ENCODE data around the gene SOWAHA. TPM values are rescaled to one million over a fixed set of nuclear protein-coding genes. Genes with fewer than 3 reads are reported as not detected.

SOWAHA gene
- total RNA-seq, 2 donors from 2014 or later = not detected

GRCh38 chr5:132829742-132830435, 16.8 kb downstream of the SOWAHA start:
- H3K27me3 Mint-ChIP-seq = peaks cover 13 to 21% of the 10 kb centered on the region in 2 donors
- H3K27ac Mint-ChIP-seq = peak overlapping the region in 1 of 2 donors; percentile 41

DNA sequence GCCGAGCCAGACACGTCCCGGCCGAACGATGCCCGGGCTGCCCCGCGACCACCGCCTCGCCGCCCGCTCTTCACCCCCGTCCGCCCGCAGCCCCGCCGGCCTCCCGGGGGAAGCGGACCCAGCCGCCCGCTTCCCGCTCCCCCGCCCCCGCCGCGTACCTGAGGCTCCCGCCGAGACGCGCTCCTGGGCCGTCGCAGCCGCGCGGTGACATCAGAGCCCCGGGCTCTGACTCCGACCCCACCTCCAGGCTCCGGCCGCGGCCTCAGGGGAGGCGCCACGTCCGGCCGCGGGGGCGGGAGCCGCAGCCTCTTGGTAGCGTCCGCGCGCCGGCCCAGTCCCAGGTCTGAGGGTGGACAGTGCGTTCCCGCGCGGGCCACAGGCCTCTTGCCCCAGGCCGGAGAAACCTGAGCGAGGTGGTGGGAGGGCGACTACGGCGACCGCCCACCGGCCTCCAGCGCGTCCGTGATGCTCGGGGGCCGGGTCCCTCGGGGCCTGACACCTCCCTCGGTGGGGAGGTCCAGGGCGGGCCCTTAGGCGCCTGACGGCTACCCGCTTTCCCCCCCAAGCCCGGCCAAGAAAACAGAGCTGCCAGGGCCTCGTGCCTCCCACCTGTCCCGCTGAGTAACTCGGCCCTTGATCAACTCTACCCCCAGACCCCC, 17.5 kb downstream of the SOWAHA start, which contains the start of gene SHROOM1:
Gene SHROOM1, minus strand, starts transcription at position 212 of the 659 bp plus-strand sequence. CDS start 4,507 bp downstream, outside the sequence.
- H3K4me1 Mint-ChIP-seq (ENCODE audit: low read depth in 2 of 2) = peaks cover 5 to 11% of the 10 kb centered on the region in 2 donors
- peak within 1 kb of the TSS in 1 of 2 donors; percentile 41 for H3K27ac Mint-ChIP-seq
- H3K9me3 Mint-ChIP-seq = no peaks in the 10 kb centered on the region
- peak within 1 kb of the TSS; percentile 87 for H3K4me3 Mint-ChIP-seq
- ATAC-seq (peak; percentile 82 to 86), DNase-seq (ENCODE audit: low spot score) (peak; percentile 72)
- peaks cover 13 to 21% of the 10 kb centered on the region in 2 donors for H3K27me3 Mint-ChIP-seq
- no peaks in the 10 kb centered on the region for H3K36me3 Mint-ChIP-seq

More at GRCh38 chr5:132829742-132830435, 16.8 kb downstream of the SOWAHA start:
- Mint-ChIP-seq H3K4me3 (peak overlapping the region; percentile 87), H3K4me1 (ENCODE audit: low read depth in 2 of 2) (peaks cover 5 to 11% of the 10 kb centered on the region in 2 donors), H3K9me3 (no peaks in the 10 kb centered on the region), H3K36me3 (no peaks in the 10 kb centered on the region)
- DNase-seq (ENCODE audit: low spot score) (peak; percentile 78), ATAC-seq (peak; percentile 84 to 88)

DNA sequence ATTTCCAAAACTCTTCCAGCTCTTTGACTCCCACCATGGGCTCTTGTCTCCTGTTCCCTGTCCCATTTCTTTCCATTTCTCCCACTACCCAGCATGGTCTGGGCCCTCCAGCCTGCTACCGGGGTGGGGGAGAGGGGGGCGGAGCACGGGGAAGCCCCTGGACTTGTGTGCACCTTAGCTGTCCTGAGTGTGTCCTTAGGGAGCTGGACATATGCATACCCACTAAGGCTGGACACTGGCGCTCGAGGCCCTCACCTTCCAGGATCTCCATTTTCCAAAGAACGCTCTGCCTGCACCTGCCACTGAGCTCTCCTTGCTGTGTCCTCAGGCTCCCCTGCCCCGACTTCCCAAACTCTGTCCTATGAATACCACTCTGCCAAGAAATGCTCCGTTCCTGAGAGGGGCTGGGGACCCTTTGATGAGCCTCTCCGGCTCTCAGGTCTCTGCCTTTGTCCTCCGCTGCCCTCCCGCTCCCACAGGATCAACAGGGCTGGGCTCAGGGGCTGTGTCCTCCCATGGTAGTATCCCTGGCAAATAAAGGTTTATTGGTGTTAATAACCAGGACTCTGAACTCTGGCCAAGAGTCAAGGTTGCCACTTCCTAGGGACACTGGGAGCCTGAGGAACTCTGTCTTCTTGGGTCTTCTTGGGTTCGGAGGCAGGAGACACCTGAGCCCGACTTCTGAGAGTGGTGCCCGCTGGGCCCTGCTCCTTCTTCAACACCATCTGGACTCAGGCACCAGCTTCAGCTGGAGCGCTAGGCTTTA, 18.2 kb downstream of the SOWAHA start:
- DNase-seq (ENCODE audit: low spot score) (no peak), ATAC-seq (no peak)
- peak overlapping the region; percentile 74 for H3K4me3 Mint-ChIP-seq
- peaks cover 5 to 11% of the 10 kb centered on the region in 2 donors for H3K4me1 Mint-ChIP-seq (ENCODE audit: low read depth in 2 of 2)
- peak overlapping the region in 1 of 2 donors; percentile 14 for H3K27ac Mint-ChIP-seq
- no peaks in the 10 kb centered on the region for H3K9me3 Mint-ChIP-seq
- no peaks in the 10 kb centered on the region for H3K36me3 Mint-ChIP-seq
- peaks cover 13 to 21% of the 10 kb centered on the region in 2 donors for H3K27me3 Mint-ChIP-seq

GRCh38 chr5:132832612-132833011, 19.5 kb downstream of the SOWAHA start:
- peaks cover 5 to 7% of the 10 kb centered on the region in 2 donors for H3K4me1 Mint-ChIP-seq (ENCODE audit: low read depth in 2 of 2)
- peak overlapping the region; percentile 33 for H3K4me3 Mint-ChIP-seq
- ATAC-seq = no peak
- no peaks in the 10 kb centered on the region for H3K9me3 Mint-ChIP-seq
- no peaks in the 10 kb centered on the region for H3K36me3 Mint-ChIP-seq
- peaks cover 3 to 11% of the 10 kb centered on the region in 2 donors for H3K27me3 Mint-ChIP-seq
- no peak overlapping the region for H3K27ac Mint-ChIP-seq
- no peak for DNase-seq (ENCODE audit: low spot score)

DNA sequence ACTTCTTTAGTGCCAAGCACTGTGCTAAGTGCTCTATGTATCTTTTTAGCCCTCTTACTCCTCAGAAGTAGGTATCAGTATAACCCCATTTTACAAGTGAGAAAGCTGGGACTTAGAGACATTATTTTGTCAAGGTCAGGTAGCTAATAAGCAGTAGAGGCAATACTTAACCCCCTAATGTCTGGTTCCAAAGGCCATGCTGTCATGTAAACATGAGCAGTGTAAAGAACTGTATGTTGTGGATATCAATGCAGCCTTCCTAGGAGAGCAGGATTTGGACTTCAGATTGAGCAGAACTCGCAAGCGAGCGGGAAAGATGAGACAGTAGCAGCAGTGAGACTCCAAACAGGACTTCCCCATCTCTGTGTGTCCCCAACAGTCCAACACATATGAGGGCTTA, 21.0 kb downstream of the SOWAHA start:
- DNase-seq (ENCODE audit: low spot score) = no peak

GRCh38 chr5:132836852-132837251, 23.8 kb downstream of the SOWAHA start:
- Mint-ChIP-seq H3K36me3 (no peaks in the 10 kb centered on the region), H3K27me3 (peaks cover 0 to 6% of the 10 kb centered on the region in 2 donors), H3K27ac (no peak overlapping the region)

More for the DNA sequence above, 21.0 kb downstream of the SOWAHA start:
- no peaks in the 10 kb centered on the region for H3K36me3 Mint-ChIP-seq
- peaks cover 5 to 7% of the 10 kb centered on the region in 2 donors for H3K4me1 Mint-ChIP-seq (ENCODE audit: low read depth in 2 of 2)
- no peak overlapping the region for H3K4me3 Mint-ChIP-seq
- H3K27ac Mint-ChIP-seq = no peak overlapping the region
- H3K9me3 Mint-ChIP-seq = no peaks in the 10 kb centered on the region
- ATAC-seq = no peak
- peaks cover 0 to 10% of the 10 kb centered on the region in 2 donors for H3K27me3 Mint-ChIP-seq

DNA sequence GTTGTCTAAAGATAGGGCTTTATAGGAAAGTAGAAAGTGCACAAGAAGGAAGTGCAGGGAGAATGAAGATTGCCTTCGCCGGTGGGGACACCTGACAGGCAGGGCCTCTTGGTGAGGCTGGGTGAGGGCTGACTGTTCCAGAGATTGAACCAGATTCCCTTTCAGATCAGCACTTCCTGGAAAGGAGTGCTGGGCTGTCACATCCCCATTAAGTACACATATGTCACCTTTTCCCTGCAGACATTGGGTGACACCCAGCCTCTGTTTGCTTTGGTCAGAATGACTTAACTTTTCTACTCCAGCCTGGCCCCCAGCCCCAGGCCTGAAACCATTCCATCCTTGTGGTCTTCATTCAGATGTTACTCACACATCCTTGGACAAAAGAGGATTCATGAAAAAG, 24.8 kb downstream of the SOWAHA start:
- no peaks in the 10 kb centered on the region for H3K9me3 Mint-ChIP-seq
- no peak overlapping the region for H3K27ac Mint-ChIP-seq
- H3K4me3 Mint-ChIP-seq = no peak overlapping the region
- DNase-seq (ENCODE audit: low spot score) = no peak
- peaks cover 0 to 2% of the 10 kb centered on the region in 2 donors for H3K27me3 Mint-ChIP-seq
- no peaks in the 10 kb centered on the region for H3K36me3 Mint-ChIP-seq
- H3K4me1 Mint-ChIP-seq (ENCODE audit: low read depth in 2 of 2) = no peaks in the 10 kb centered on the region
- ATAC-seq = no peak

More at GRCh38 chr5:132836852-132837251, 23.8 kb downstream of the SOWAHA start:
- no peaks in the 10 kb centered on the region for H3K9me3 Mint-ChIP-seq
- ATAC-seq = no peak
- no peaks in the 10 kb centered on the region for H3K4me1 Mint-ChIP-seq (ENCODE audit: low read depth in 2 of 2)
- no peak overlapping the region for H3K4me3 Mint-ChIP-seq
- DNase-seq (ENCODE audit: low spot score) = no peak

- Mint-ChIP-seq H3K9me3 (no peaks in the 10 kb centered on the region), H3K27me3 (peaks cover 0 to 2% of the 10 kb centered on the region in 2 donors), H3K27ac (no peak overlapping the region), H3K4me3 (no peak overlapping the region), H3K4me1 (ENCODE audit: low read depth in 2 of 2) (no peaks in the 10 kb centered on the region), H3K36me3 (no peaks in the 10 kb centered on the region)
- ATAC-seq (no peak), DNase-seq (ENCODE audit: low spot score) (no peak)
These were observed 25.6 kb downstream of the SOWAHA start for GRCh38 chr5:132838516-132839282.

GRCh38 chr5:132839426-132840301, 26.6 kb downstream of the SOWAHA start:
- H3K4me1 Mint-ChIP-seq (ENCODE audit: low read depth in 2 of 2) = no peaks in the 10 kb centered on the region
- no peaks in the 10 kb centered on the region for H3K36me3 Mint-ChIP-seq
- H3K9me3 Mint-ChIP-seq = no peaks in the 10 kb centered on the region
- H3K27me3 Mint-ChIP-seq = peaks cover 0 to 2% of the 10 kb centered on the region in 2 donors
- ATAC-seq = no peak
- H3K27ac Mint-ChIP-seq = no peak overlapping the region
- no peak for DNase-seq (ENCODE audit: low spot score)
- no peak overlapping the region for H3K4me3 Mint-ChIP-seq

GRCh38 chr5:132840313-132840712, 27.2 kb downstream of the SOWAHA start:
- Mint-ChIP-seq H3K4me3 (no peak overlapping the region), H3K27me3 (peaks cover 0 to 2% of the 10 kb centered on the region in 2 donors), H3K4me1 (ENCODE audit: low read depth in 2 of 2) (no peaks in the 10 kb centered on the region), H3K9me3 (no peaks in the 10 kb centered on the region), H3K36me3 (no peaks in the 10 kb centered on the region), H3K27ac (no peak overlapping the region)
- ATAC-seq (no peak), DNase-seq (ENCODE audit: low spot score) (no peak)

DNA sequence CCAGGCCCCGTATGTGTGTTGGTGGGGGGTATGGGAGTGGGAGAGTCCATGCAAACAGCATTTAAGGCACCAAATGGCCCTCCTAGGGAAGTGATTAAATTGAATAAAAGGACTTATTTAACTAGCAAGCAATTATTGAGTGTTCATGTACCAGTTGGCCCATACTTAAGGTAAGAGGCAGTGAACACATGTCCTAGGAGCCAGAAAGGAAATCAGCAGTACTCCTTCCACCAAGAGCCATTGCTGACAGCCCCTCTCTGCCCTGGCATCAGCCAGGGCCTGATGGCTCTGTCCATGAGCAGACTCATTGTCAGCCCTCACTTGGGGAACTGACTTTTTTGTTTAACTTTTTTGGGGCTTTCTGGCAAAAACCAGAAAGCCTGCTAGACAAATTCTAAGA, 27.8 kb downstream of the SOWAHA start:
- H3K4me1 Mint-ChIP-seq (ENCODE audit: low read depth in 2 of 2) = no peaks in the 10 kb centered on the region
- DNase-seq (ENCODE audit: low spot score) (no peak), ATAC-seq (no peak)
- H3K9me3 Mint-ChIP-seq = no peaks in the 10 kb centered on the region
- H3K4me3 Mint-ChIP-seq = no peak overlapping the region
- no peaks in the 10 kb centered on the region for H3K36me3 Mint-ChIP-seq
- no peak overlapping the region for H3K27ac Mint-ChIP-seq
- H3K27me3 Mint-ChIP-seq = peaks cover 0 to 2% of the 10 kb centered on the region in 2 donors

- ATAC-seq = peak; percentile 43 to 54
These were observed 28.2 kb downstream of the SOWAHA start for GRCh38 chr5:132841305-132841704.

More at GRCh38 chr5:132841305-132841704, 28.2 kb downstream of the SOWAHA start:
- DNase-seq (ENCODE audit: low spot score) = no peak
- Mint-ChIP-seq H3K9me3 (no peaks in the 10 kb centered on the region), H3K27me3 (peaks cover 0 to 2% of the 10 kb centered on the region in 2 donors), H3K4me3 (no peak overlapping the region), H3K4me1 (ENCODE audit: low read depth in 2 of 2) (no peaks in the 10 kb centered on the region), H3K36me3 (no peaks in the 10 kb centered on the region), H3K27ac (no peak overlapping the region)

Measured in natural killer cell treated with Interleukin-12 subunit alpha and Interleukin-12 subunit beta and Interleukin-15 and Interleukin-18, amount 100 ng/mL, for 72 hours (primary cell).